ENCODE results near the gene MCL1. TPM values are rescaled to one million over a fixed set of nuclear protein-coding genes. Genes with fewer than 3 reads are reported as not detected.

MCL1 gene
- total and polyA plus RNA-seq, 2 of the 13 experiments (the other 11 are each of a cell fraction or from before 2014, with no cell fraction given) = 69.5 to 125 TPM

DNA sequence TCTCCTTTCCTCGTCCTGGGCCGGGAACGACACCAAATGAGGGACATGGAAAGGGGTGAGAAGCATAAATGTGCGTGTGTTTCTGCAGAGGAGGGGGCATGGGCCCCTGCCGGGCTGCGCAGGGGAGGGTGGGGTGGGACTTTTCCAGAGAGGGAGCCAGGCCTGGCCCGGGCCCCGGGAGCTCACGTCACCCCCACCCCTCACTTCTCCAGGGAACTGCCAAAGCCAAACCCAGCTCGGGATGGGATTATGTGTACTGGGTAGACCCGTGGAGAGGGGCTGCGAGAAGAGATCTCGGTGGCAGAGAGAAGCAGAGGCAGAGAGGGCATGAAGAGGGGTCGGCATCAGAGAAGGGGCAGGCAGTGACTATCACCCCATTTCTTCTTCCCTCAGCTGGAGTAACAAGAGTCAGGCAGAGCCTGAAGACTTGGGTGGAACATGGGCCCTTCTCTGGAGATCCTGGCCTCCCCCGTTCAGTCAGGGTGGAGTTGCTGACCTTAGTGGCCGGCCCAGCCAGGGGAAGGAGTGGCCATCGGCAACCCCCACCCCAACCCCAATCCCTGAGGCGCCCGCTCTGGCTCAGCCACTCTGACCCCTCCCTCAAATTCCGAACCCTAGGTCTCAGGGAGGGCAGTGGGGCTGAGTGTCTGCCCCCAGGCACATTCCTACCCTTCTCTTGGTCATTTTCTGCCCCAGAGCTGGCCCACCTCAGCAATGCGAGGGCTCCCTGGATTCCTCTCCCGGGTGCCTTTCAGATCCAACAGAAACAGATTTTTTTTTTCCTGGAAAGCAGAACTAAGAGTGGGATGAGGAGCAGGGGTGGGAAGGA lies 29.0 kb downstream of the MCL1 start:
- ChIA-PET POLR2A (interaction anchor here (0.6 to 6.9 kb wide), 7 partner anchors 11 to 79 kb away, joined by 3 to 88 read pairs (median 6); partner anchors contain the start of genes ENSA and TARS2), CTCF (ENCODE audit: low intra/inter-chr PET ratio, low total read pairs) (no interaction called here)
- intact Hi-C loops (cut with micrococcal nuclease; ENCODE audit: unreplicated experiment) = loop anchor here (10.0 kb wide), 1 partner anchor 296 kb away; the partner anchor contains the start of gene CA14

More for the DNA sequence above, 29.0 kb downstream of the MCL1 start:
- DNase-seq (ENCODE audit: low spot score) (no peak), ATAC-seq (peak; percentile 4), FAIRE-seq (no peak)
- no TSS peak for BruUV-seq (replicated peaks)
- Histone ChIP-seq H3K4me2 (ENCODE audit: low read depth, low read length) (peak overlapping the region; percentile 100), H4K20me1 (ENCODE audit: insufficient read depth, low read length) (no peaks in the 10 kb centered on the region), H3K4me3 (replicated peaks in 1 of 3; ENCODE audit: insufficient read depth in 1 of 3, low read depth in 2 of 3, low read length in 3 of 3) (peak overlapping the region; percentile 60 to 83 (median 63)), H2AFZ (ENCODE audit: low read length) (no peak overlapping the region), H3K36me3 (replicated peaks in 1 of 2; ENCODE audit: control insufficient read depth in 1 of 2, insufficient read depth in 2 of 2, low read length in 2 of 2) (no peaks in the 10 kb centered on the region), H3K4me1 (ENCODE audit: insufficient read depth, low read length) (peaks cover 59% of the 10 kb centered on the region), H3K27ac (ENCODE audit: extremely low read length, insufficient read depth, low read length) (peak overlapping the region; percentile 46), H3K9ac (ENCODE audit: insufficient read depth, low read depth, low read length) (peak overlapping the region; percentile 66), H3K27me3 (ENCODE audit: control insufficient read depth in 1 of 2, insufficient read depth in 2 of 2, low read length in 2 of 2) (no peaks in the 10 kb centered on the region; a peak in 1 of 5 replicates), H3K79me2 (ENCODE audit: insufficient read depth, low read length) (no peaks in the 10 kb centered on the region), H3K9me3 (ENCODE audit: low read length) (no peaks in the 10 kb centered on the region)
- in situ Hi-C loops (cut with HindIII; ENCODE audit: extremely low pct_ligation_motif_present, low pct_unique_long_range_greater_than_20kb) = loop anchor here (5.0 kb wide), 1 partner anchor 83 kb away; no protein-coding TSS in a partner anchor
- TF ChIP-seq BCL6 (CRISPR knock-in tag; IDR thresholded peaks at IDR 0.05) (peak; percentile 76), ZFX (CRISPR knock-in tag; IDR thresholded peaks at IDR 0.05; ENCODE audit: low read depth) (peak; percentile 4; the same call in 1 of the 2 replicates), ZNF619 (CRISPR knock-in tag; IDR thresholded peaks at IDR 0.05) (no peak), HMG20A (CRISPR knock-in tag; IDR thresholded peaks at IDR 0.05; ENCODE audit: borderline replicate concordance) (no peak), SSRP1 (CRISPR knock-in tag; IDR thresholded peaks at IDR 0.05) (0 out of 2 replicates have a peak, but pooled peaks have one; percentile 18), KDM2A (CRISPR knock-in tag; IDR thresholded peaks at IDR 0.05; ENCODE audit: borderline replicate concordance, low read depth) (0 out of 2 replicates have a peak, but pooled peaks have one; percentile 5), GTF3A (CRISPR knock-in tag; conservative IDR thresholded peaks at IDR 0.05) (no peak), MBD4 (IDR thresholded peaks at IDR 0.05; ENCODE audit: borderline replicate concordance, low read length) (no peak), ZNF10 (CRISPR knock-in tag; IDR thresholded peaks at IDR 0.05; ENCODE audit: borderline replicate concordance, low read depth) (no peak)
- TF ChIP-seq, protein P1, sequence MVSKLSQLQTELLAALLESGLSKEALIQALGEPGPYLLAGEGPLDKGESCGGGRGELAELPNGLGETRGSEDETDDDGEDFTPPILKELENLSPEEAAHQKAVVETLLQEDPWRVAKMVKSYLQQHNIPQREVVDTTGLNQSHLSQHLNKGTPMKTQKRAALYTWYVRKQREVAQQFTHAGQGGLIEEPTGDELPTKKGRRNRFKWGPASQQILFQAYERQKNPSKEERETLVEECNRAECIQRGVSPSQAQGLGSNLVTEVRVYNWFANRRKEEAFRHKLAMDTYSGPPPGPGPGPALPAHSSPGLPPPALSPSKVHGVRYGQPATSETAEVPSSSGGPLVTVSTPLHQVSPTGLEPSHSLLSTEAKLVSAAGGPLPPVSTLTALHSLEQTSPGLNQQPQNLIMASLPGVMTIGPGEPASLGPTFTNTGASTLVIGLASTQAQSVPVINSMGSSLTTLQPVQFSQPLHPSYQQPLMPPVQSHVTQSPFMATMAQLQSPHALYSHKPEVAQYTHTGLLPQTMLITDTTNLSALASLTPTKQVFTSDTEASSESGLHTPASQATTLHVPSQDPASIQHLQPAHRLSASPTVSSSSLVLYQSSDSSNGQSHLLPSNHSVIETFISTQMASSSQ (IDR thresholded peaks at IDR 0.05; ENCODE audit: low read depth) = no peak
- TF ChIP-seq, protein P1 (CRISPR knock-in tag; IDR thresholded peaks at IDR 0.05; ENCODE audit: borderline replicate concordance) = 0 out of 2 replicates have a peak, but pooled peaks have one; percentile 8
- TF ChIP-seq, protein P2, sequence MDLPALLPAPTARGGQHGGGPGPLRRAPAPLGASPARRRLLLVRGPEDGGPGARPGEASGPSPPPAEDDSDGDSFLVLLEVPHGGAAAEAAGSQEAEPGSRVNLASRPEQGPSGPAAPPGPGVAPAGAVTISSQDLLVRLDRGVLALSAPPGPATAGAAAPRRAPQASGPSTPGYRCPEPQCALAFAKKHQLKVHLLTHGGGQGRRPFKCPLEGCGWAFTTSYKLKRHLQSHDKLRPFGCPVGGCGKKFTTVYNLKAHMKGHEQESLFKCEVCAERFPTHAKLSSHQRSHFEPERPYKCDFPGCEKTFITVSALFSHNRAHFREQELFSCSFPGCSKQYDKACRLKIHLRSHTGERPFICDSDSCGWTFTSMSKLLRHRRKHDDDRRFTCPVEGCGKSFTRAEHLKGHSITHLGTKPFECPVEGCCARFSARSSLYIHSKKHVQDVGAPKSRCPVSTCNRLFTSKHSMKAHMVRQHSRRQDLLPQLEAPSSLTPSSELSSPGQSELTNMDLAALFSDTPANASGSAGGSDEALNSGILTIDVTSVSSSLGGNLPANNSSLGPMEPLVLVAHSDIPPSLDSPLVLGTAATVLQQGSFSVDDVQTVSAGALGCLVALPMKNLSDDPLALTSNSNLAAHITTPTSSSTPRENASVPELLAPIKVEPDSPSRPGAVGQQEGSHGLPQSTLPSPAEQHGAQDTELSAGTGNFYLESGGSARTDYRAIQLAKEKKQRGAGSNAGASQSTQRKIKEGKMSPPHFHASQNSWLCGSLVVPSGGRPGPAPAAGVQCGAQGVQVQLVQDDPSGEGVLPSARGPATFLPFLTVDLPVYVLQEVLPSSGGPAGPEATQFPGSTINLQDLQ (CRISPR knock-in tag; IDR thresholded peaks at IDR 0.05) = 0 out of 2 replicates have a peak, but pooled peaks have one; percentile 32
- TF ChIP-seq, protein P3, sequence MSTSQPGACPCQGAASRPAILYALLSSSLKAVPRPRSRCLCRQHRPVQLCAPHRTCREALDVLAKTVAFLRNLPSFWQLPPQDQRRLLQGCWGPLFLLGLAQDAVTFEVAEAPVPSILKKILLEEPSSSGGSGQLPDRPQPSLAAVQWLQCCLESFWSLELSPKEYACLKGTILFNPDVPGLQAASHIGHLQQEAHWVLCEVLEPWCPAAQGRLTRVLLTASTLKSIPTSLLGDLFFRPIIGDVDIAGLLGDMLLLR (CRISPR knock-in tag; IDR thresholded peaks at IDR 0.05) = no peak
- 17% methylated on average over 9 of the region's 22 CpGs for WGBS (ENCODE audit: low lambda C conversion rate)
